WTC11 (cell line): Measurements from ENCODE around the gene MIER3. TPM values are rescaled to one million over a fixed set of nuclear protein-coding genes. Genes with fewer than 3 reads are reported as not detected.

ENCODE experiments used
- ATAC-seq: fragments of 200-7000 bp; cut with Tn5 transposase; 2 replicates; pipeline ENCODE4 v1.10.0; 2021; ENCODE audit warnings: mild to moderate bottlenecking, moderate library complexity
- CTCF ChIA-PET: fragments of 300-600 bp; sonication (Branson Sonifier 250); formaldehyde crosslinking; loops from one replicate; lab custom pipeline; 2021; ENCODE audit warnings: antibody characterized with exemption; lab: Charles Lee
- POLR2A ChIA-PET: fragments of 350-600 bp; sonication (Branson Sonifier 250); formaldehyde crosslinking; loops from one replicate; lab custom pipeline; 2021; ENCODE audit warnings: antibody characterized with exemption; lab: Charles Lee
- DNase-seq: peaks from one replicate; pipeline ENCODE4 v3.0.0; 2021; ENCODE audit warnings: low spot score
- H3K27ac Mint-ChIP-seq: 2 replicates; pipeline ENCODE4 v1.8.0; 2021; ENCODE audit warnings: mixed read lengths
- H3K27me3 Mint-ChIP-seq: 2 replicates; pipeline ENCODE4 v1.8.0; 2021; ENCODE audit warnings: low read depth, mild to moderate bottlenecking, moderate library complexity, mixed read lengths
- H3K36me3 Mint-ChIP-seq: 2 replicates; pipeline ENCODE4 v1.8.0; 2021; ENCODE audit warnings: mixed read lengths
- H3K4me1 Mint-ChIP-seq: 2 replicates; pipeline ENCODE4 v1.8.0; 2022; ENCODE audit warnings: mixed read lengths
- H3K4me3 Mint-ChIP-seq: 2 replicates; pipeline ENCODE4 v1.8.0; 2021; ENCODE audit warnings: mild to moderate bottlenecking, moderate library complexity, mixed read lengths
- H3K9me3 Mint-ChIP-seq: 2 replicates; pipeline ENCODE4 v1.8.0; 2021; ENCODE audit warnings: mixed read lengths
- ATF1 ChIP-seq: sonication (generic); formaldehyde crosslinking; IDR thresholded peaks from 2 replicates; pipeline ENCODE4 v1.8.1; 2023; ENCODE audit warnings: mild to moderate bottlenecking, moderate library complexity, missing genetic modification reagents
- NFYB ChIP-seq: sonication (generic); formaldehyde crosslinking; conservative IDR thresholded peaks from 2 replicates; pipeline ENCODE4 v1.8.0; 2022; ENCODE audit warnings: low read depth, missing genetic modification reagents
- SP1 ChIP-seq: sonication (generic); formaldehyde crosslinking; conservative IDR thresholded peaks from 2 replicates; pipeline ENCODE4 v1.8.1; 2022; ENCODE audit warnings: missing genetic modification reagents
- TCF7 ChIP-seq: sonication (generic); formaldehyde crosslinking; IDR thresholded peaks from 2 replicates; pipeline ENCODE4 v1.8.0; 2022; ENCODE audit warnings: mild to moderate bottlenecking, low read depth, missing genetic modification reagents, moderate library complexity
- ZBTB21 ChIP-seq: sonication (generic); formaldehyde crosslinking; IDR thresholded peaks from 2 replicates; pipeline ENCODE4 v1.8.1; 2023; ENCODE audit warnings: mild to moderate bottlenecking, missing genetic modification reagents, borderline replicate concordance
- ZNF121 ChIP-seq: sonication (generic); formaldehyde crosslinking; IDR thresholded peaks from 2 replicates; pipeline ENCODE4 v1.8.0; 2023; ENCODE audit warnings: missing genetic modification reagents
- ZNF232 ChIP-seq: sonication (generic); formaldehyde crosslinking; IDR thresholded peaks from 2 replicates; pipeline ENCODE4 v1.8.0; 2022; ENCODE audit warnings: mild to moderate bottlenecking, missing genetic modification reagents
- ZNF396 ChIP-seq: fragments of 250-450 bp; sonication (Bioruptor Pico); IDR thresholded peaks from 2 replicates; pipeline ENCODE4 v1.8.0; 2021; ENCODE audit warnings: mild to moderate bottlenecking, moderate library complexity, borderline replicate concordance
- total RNA-seq: library from RNA; stranded (reverse); gene quantifications from 3 replicates; pipeline ENCODE4 v1.2.3, GENCODE V29; 2021
- TF ChIP-seq, protein P1 (sequence below): fragments of 250-450 bp; sonication (Bioruptor Pico); IDR thresholded peaks from 2 replicates; pipeline ENCODE4 v1.9.0; 2021; ENCODE audit warnings: mild to moderate bottlenecking, borderline replicate concordance
- TF ChIP-seq, protein P2 (sequence below): sonication (generic); formaldehyde crosslinking; IDR thresholded peaks from 2 replicates; pipeline ENCODE4 v1.8.1; 2022; ENCODE audit warnings: missing genetic modification reagents, borderline replicate concordance
- TF ChIP-seq, protein P3 (sequence below): sonication (generic); formaldehyde crosslinking; IDR thresholded peaks from 2 replicates; pipeline ENCODE4 v1.8.0; 2022; ENCODE audit warnings: mild to moderate bottlenecking, missing genetic modification reagents
- TF ChIP-seq, protein P4 (sequence below): fragments of 250-450 bp; sonication (Bioruptor Pico); IDR thresholded peaks from 2 replicates; pipeline ENCODE4 v2.1.2; 2022; ENCODE audit warnings: mild to moderate bottlenecking, moderate library complexity
- TF ChIP-seq, protein P5 (sequence below): sonication (generic); formaldehyde crosslinking; IDR thresholded peaks from 2 replicates; pipeline ENCODE4 v1.8.1; 2023; ENCODE audit warnings: mild to moderate bottlenecking, missing genetic modification reagents
- TF ChIP-seq, protein P6 (sequence below): sonication (generic); formaldehyde crosslinking; IDR thresholded peaks from 2 replicates; pipeline ENCODE4 v1.8.1; 2023; ENCODE audit warnings: mild to moderate bottlenecking, missing genetic modification reagents, moderate library complexity
- TF ChIP-seq, protein P7 (sequence below): sonication (generic); formaldehyde crosslinking; IDR thresholded peaks from 2 replicates; pipeline ENCODE4 v1.8.0; 2023; ENCODE audit warnings: missing genetic modification reagents, mild to moderate bottlenecking, borderline replicate concordance

Gene MIER3
- total RNA-seq, 1 experiment from 2014 or later: 27.8 TPM

DNA sequence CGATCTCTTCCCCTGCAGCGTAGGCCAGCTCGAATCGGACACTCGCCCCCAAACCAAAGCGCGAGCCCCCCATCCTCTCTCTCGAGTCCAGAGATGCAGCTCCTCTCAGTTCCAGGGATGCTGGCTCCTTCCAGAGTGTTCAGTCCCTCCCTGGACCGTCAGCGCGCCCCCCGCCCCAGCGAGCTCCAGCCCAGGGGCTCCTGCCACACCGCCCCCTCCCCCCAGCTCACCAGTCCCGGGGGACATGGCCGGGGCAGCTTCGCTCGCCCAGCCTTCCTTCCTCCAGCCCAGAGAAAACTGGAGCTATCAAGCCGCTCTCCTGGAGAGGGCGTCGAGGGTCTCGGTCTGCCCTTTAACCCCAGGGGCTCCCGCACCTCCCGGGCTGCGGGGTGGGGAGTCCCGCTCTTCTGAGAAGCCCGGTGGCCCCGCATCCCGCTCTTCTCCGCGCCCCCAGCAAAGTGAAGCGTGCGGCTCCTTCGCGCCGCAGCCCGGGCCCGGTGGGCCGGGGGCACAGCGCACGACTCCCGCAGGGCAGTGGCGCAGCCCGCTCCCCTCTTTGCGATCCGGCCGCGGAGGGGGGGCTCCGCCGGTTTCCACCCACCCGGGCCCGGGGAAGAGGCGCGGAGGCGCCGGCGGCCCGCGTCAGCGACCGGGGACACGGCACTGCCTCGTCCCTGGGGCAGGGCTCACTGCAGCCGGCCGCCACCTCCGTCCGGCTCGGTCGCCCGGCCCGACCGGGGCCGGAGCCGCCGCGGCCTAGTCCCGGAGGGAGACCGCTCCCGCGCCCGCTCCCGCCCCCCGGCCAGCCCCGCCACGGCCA lies 587 bp downstream of the MIER3 start (continued):
- TF ChIP-seq, protein P1, sequence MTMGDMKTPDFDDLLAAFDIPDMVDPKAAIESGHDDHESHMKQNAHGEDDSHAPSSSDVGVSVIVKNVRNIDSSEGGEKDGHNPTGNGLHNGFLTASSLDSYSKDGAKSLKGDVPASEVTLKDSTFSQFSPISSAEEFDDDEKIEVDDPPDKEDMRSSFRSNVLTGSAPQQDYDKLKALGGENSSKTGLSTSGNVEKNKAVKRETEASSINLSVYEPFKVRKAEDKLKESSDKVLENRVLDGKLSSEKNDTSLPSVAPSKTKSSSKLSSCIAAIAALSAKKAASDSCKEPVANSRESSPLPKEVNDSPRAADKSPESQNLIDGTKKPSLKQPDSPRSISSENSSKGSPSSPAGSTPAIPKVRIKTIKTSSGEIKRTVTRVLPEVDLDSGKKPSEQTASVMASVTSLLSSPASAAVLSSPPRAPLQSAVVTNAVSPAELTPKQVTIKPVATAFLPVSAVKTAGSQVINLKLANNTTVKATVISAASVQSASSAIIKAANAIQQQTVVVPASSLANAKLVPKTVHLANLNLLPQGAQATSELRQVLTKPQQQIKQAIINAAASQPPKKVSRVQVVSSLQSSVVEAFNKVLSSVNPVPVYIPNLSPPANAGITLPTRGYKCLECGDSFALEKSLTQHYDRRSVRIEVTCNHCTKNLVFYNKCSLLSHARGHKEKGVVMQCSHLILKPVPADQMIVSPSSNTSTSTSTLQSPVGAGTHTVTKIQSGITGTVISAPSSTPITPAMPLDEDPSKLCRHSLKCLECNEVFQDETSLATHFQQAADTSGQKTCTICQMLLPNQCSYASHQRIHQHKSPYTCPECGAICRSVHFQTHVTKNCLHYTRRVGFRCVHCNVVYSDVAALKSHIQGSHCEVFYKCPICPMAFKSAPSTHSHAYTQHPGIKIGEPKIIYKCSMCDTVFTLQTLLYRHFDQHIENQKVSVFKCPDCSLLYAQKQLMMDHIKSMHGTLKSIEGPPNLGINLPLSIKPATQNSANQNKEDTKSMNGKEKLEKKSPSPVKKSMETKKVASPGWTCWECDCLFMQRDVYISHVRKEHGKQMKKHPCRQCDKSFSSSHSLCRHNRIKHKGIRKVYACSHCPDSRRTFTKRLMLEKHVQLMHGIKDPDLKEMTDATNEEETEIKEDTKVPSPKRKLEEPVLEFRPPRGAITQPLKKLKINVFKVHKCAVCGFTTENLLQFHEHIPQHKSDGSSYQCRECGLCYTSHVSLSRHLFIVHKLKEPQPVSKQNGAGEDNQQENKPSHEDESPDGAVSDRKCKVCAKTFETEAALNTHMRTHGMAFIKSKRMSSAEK: no peak

DNA sequence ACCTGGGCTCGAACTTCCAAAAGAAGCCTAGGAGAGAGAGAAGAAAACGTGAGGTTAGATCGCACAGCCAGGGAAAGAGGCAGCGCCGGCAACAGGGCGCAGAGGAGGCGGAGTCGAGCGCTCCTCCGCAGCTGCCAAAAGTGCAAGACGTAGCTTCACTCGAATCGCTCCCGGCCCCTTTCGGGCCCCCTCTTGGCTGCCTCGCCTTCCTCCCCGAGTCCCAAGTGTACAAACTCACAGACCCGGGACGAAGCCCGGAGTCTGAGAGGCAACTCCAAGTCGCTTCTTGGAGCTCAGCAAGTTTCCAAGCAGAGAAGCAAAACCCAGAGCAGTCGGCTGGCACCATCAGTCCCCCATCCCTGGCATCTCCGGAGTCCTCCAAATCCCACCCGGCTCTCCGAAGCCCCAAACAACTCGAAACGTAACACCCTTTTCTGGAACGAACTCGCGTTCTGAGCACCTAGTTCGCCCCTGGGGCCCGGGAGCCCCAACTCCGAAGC lies 1.2 kb downstream of the MIER3 start:
- H3K4me3 Mint-ChIP-seq: peak overlapping the region; percentile 95
- peaks cover 18% of the 10 kb centered on the region for H3K4me1 Mint-ChIP-seq
- H3K27ac Mint-ChIP-seq: peak overlapping the region; percentile 80
- peaks cover 9% of the 10 kb centered on the region for H3K36me3 Mint-ChIP-seq
- ATAC-seq (peak; percentile 60), DNase-seq (peak; percentile 53)
- H3K9me3 Mint-ChIP-seq: no peaks in the 10 kb centered on the region
- ChIA-PET CTCF (interaction anchor here (0.7 to 3.6 kb wide), 12 partner anchors 46 to 347 kb away, joined by 3 to 33 read pairs (median 4); no protein-coding TSS in a partner anchor), POLR2A (interaction anchor here (0.6 to 2.0 kb wide), 8 partner anchors 34 to 427 kb away, joined by 3 to 29 read pairs (median 6); partner anchors contain the start of genes GPBP1 and SETD9)
- TF ChIP-seq ATF1 (CRISPR knock-in tag): no peak
- TF ChIP-seq, protein P2, sequence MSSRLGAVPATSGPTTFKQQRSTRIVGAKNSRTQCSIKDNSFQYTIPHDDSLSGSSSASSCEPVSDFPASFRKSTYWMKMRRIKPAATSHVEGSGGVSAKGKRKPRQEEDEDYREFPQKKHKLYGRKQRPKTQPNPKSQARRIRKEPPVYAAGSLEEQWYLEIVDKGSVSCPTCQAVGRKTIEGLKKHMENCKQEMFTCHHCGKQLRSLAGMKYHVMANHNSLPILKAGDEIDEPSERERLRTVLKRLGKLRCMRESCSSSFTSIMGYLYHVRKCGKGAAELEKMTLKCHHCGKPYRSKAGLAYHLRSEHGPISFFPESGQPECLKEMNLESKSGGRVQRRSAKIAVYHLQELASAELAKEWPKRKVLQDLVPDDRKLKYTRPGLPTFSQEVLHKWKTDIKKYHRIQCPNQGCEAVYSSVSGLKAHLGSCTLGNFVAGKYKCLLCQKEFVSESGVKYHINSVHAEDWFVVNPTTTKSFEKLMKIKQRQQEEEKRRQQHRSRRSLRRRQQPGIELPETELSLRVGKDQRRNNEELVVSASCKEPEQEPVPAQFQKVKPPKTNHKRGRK (CRISPR knock-in tag): no peak
- TF ChIP-seq SP1 (CRISPR knock-in tag): no peak
- TF ChIP-seq ZNF396 (CRISPR knock-in tag): no peak
- no peak for TF ChIP-seq ZNF232 (CRISPR knock-in tag)
- TF ChIP-seq, protein P3, sequence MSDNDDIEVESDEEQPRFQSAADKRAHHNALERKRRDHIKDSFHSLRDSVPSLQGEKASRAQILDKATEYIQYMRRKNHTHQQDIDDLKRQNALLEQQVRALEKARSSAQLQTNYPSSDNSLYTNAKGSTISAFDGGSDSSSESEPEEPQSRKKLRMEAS (CRISPR knock-in tag): no peak
- no peak for TF ChIP-seq NFYB (CRISPR knock-in tag)
- TF ChIP-seq, protein P4, sequence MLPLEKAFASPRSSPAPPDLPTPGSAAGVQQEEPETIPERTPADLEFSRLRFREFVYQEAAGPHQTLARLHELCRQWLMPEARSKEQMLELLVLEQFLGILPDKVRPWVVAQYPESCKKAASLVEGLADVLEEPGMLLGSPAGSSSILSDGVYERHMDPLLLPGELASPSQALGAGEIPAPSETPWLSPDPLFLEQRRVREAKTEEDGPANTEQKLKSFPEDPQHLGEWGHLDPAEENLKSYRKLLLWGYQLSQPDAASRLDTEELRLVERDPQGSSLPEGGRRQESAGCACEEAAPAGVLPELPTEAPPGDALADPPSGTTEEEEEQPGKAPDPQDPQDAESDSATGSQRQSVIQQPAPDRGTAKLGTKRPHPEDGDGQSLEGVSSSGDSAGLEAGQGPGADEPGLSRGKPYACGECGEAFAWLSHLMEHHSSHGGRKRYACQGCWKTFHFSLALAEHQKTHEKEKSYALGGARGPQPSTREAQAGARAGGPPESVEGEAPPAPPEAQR: no peak
- TF ChIP-seq, protein P5, sequence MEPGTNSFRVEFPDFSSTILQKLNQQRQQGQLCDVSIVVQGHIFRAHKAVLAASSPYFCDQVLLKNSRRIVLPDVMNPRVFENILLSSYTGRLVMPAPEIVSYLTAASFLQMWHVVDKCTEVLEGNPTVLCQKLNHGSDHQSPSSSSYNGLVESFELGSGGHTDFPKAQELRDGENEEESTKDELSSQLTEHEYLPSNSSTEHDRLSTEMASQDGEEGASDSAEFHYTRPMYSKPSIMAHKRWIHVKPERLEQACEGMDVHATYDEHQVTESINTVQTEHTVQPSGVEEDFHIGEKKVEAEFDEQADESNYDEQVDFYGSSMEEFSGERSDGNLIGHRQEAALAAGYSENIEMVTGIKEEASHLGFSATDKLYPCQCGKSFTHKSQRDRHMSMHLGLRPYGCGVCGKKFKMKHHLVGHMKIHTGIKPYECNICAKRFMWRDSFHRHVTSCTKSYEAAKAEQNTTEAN: no peak
- H3K27me3 Mint-ChIP-seq: peaks cover 20% of the 10 kb centered on the region

DNA sequence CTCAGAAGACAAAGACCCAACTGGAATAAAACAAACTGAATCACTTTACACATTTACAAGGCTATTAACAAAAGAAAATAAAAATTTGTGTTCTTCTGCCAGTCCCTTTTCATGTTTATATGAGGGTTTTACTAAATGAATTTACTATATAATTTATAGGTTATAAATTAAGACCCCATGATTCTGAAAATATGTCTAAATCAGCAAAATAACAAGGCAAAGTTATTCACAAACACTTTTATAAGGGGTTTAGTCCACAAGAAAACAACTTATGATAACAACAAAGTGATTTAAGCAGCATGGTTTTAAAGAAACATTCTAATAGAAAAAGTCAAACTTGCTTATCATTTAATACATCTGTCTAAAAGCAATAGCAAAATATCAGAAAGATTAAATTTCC lies 4.9 kb downstream of the MIER3 start:
- no peak for ATAC-seq
- ChIA-PET POLR2A (no interaction called here), CTCF (interaction anchor here (1.9 kb wide), 1 partner anchor 191 kb away, joined by 8 read pairs; no protein-coding TSS in a partner anchor)
- peaks cover 32% of the 10 kb centered on the region for H3K36me3 Mint-ChIP-seq
- no peaks in the 10 kb centered on the region for H3K9me3 Mint-ChIP-seq
- H3K4me1 Mint-ChIP-seq: peaks cover 11% of the 10 kb centered on the region
- H3K27me3 Mint-ChIP-seq: no peaks in the 10 kb centered on the region
- no peak for DNase-seq
- H3K27ac Mint-ChIP-seq: no peak overlapping the region
- no peak overlapping the region for H3K4me3 Mint-ChIP-seq
- TF ChIP-seq, protein P6, sequence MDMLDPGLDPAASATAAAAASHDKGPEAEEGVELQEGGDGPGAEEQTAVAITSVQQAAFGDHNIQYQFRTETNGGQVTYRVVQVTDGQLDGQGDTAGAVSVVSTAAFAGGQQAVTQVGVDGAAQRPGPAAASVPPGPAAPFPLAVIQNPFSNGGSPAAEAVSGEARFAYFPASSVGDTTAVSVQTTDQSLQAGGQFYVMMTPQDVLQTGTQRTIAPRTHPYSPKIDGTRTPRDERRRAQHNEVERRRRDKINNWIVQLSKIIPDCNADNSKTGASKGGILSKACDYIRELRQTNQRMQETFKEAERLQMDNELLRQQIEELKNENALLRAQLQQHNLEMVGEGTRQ (CRISPR knock-in tag): no peak
- TF ChIP-seq ZNF121 (CRISPR knock-in tag): no peak
- no peak for TF ChIP-seq TCF7 (CRISPR knock-in tag)
- TF ChIP-seq, protein P7, sequence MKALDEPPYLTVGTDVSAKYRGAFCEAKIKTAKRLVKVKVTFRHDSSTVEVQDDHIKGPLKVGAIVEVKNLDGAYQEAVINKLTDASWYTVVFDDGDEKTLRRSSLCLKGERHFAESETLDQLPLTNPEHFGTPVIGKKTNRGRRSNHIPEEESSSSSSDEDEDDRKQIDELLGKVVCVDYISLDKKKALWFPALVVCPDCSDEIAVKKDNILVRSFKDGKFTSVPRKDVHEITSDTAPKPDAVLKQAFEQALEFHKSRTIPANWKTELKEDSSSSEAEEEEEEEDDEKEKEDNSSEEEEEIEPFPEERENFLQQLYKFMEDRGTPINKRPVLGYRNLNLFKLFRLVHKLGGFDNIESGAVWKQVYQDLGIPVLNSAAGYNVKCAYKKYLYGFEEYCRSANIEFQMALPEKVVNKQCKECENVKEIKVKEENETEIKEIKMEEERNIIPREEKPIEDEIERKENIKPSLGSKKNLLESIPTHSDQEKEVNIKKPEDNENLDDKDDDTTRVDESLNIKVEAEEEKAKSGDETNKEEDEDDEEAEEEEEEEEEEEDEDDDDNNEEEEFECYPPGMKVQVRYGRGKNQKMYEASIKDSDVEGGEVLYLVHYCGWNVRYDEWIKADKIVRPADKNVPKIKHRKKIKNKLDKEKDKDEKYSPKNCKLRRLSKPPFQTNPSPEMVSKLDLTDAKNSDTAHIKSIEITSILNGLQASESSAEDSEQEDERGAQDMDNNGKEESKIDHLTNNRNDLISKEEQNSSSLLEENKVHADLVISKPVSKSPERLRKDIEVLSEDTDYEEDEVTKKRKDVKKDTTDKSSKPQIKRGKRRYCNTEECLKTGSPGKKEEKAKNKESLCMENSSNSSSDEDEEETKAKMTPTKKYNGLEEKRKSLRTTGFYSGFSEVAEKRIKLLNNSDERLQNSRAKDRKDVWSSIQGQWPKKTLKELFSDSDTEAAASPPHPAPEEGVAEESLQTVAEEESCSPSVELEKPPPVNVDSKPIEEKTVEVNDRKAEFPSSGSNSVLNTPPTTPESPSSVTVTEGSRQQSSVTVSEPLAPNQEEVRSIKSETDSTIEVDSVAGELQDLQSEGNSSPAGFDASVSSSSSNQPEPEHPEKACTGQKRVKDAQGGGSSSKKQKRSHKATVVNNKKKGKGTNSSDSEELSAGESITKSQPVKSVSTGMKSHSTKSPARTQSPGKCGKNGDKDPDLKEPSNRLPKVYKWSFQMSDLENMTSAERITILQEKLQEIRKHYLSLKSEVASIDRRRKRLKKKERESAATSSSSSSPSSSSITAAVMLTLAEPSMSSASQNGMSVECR: no peak
- TF ChIP-seq ZBTB21: no peak
